Measurements from ENCODE around the gene NNT.

The NNT gene

DNA sequence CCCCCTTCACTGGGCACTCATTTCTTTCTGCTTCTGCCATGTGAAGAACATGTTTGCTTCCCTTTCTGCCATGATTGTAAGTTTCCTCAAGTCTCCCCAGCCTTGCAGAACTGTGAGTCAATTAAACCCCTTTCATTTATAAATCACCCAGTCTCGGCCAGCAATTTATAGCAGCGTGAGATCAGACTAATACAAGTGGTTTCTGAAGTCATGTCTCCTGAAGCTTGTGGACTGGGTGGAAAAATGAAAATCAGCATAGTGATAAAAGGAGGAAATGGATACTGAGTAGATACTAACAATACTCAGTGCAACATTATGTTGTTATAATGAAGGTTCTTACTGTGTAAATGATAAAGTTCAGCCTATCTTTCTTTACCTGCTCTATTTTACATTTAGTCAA lies 35.1 kb downstream of the NNT start:
- DNase-seq (ENCODE audit: low read depth), result no peak
- TF ChIP-seq, protein P1, sequence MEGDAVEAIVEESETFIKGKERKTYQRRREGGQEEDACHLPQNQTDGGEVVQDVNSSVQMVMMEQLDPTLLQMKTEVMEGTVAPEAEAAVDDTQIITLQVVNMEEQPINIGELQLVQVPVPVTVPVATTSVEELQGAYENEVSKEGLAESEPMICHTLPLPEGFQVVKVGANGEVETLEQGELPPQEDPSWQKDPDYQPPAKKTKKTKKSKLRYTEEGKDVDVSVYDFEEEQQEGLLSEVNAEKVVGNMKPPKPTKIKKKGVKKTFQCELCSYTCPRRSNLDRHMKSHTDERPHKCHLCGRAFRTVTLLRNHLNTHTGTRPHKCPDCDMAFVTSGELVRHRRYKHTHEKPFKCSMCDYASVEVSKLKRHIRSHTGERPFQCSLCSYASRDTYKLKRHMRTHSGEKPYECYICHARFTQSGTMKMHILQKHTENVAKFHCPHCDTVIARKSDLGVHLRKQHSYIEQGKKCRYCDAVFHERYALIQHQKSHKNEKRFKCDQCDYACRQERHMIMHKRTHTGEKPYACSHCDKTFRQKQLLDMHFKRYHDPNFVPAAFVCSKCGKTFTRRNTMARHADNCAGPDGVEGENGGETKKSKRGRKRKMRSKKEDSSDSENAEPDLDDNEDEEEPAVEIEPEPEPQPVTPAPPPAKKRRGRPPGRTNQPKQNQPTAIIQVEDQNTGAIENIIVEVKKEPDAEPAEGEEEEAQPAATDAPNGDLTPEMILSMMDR (conservative IDR thresholded peaks at IDR 0.05; ENCODE audit: low read depth, low read length), result no peak
- H3K4me3 ChIP-seq (ENCODE audit: low read depth, low read length), result no peak overlapping the region

DNA sequence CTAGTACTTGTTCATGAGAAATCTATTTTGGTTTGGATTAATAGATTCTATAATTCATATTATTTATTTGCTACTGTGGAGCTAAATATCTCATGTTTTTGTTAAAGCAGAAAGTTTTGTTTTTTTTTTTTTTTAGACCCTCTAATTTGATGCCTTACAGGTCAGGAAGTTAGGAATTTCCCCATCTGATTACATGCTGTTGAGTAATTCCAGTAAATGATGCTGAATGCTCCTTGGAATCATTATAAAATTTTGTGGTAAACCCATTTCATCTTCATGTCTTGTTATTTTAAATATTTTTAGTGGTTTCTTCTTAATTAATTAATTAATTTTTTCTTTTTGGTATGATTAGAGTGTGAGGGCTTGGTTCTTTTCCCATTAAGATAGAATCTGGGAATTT lies 35.6 kb downstream of the NNT start:
- DNase-seq (ENCODE audit: low read depth), result peak; percentile 25
- TF ChIP-seq, protein P1 (conservative IDR thresholded peaks at IDR 0.05; ENCODE audit: low read depth, low read length), result no peak
- no peak overlapping the region for H3K4me3 ChIP-seq (ENCODE audit: low read depth, low read length)

DNA sequence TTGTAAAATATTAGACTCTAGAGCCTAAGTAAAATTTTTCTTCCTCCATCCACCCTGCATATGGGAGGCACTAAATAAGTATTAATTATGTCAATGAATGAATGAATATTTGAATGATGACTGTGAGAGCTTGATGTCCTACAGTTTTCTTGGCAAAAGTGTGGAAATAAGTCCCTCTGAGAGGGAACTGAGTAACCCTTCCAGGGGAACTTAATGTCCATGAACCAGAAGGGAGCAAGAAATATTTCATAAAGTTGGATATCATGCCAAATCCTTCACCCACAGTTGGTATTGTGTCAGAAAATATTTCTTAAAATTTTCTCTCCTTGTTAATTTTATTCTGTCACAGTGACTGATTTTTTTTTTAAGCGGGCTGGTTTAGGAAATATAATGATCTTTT lies 36.6 kb downstream of the NNT start:
- DNase-seq (ENCODE audit: low read depth), result no peak
- TF ChIP-seq, protein P1 (conservative IDR thresholded peaks at IDR 0.05; ENCODE audit: low read depth, low read length), result no peak
- no peak overlapping the region for H3K4me3 ChIP-seq (ENCODE audit: low read depth, low read length)

DNA sequence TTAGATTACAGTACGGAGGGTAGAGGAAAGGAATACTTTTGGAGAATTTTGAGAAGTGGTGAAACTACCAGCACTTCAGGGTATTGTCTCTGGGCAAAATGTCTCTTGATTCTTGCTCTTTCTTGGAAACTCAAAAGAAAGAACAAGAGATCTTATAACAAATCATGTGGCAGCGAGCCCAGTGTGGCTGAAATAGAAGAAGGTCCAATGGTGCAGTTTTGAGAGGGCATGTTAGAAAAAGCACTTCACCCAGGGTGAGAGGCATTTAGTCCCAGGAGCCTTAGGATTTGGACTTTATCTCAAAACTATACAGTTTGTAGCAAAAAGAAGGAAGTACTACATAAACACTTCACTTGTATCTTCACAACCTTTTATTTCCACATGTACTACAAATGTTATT lies 39.4 kb downstream of the NNT start:
- no peak overlapping the region for H3K4me3 ChIP-seq (ENCODE audit: low read depth, low read length)
- TF ChIP-seq, protein P1 (conservative IDR thresholded peaks at IDR 0.05; ENCODE audit: low read depth, low read length), result no peak
- DNase-seq (ENCODE audit: low read depth), result peak; percentile 19

DNA sequence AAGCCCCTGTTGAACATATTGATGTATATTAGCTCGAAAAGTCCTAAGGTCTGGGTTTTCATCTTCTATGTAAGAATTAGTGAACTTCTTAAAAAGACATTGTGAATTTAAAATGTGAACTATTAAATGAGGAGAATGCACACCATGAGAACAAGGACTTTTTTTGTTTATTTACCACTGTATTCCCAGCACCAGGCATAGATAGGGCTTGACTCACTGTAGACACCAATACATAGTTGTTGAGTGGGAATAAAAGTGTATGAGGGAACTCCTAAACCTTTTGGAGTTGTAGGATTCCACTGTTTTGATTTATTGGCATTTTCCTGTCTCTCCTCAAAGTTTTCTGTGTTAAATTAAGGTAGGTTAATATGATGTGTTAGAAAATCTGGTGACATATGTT lies 40.3 kb downstream of the NNT start:
- no peak overlapping the region for H3K4me3 ChIP-seq (ENCODE audit: low read depth, low read length)
- TF ChIP-seq, protein P1 (conservative IDR thresholded peaks at IDR 0.05; ENCODE audit: low read depth, low read length), result no peak
- peak; percentile 38 for DNase-seq (ENCODE audit: low read depth)

DNA sequence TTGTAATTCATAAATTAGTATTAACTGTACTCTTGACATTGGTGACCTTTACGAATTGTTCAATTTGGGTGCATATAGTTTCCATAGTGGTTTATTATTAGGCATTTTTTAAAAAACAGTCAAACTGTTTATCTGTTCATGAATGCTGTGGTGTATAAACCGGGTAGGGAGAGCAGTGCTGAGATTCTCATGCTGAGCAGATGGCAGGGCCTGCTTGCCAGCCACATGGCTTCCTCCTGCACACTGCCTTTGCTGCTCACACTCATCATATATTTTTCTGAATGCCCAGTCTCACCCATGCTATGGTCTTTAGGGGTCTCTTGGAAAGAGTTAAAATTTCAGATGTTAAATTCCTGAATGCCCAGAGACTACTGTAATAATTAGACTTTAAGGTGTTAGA lies 40.8 kb downstream of the NNT start:
- TF ChIP-seq, protein P1 (conservative IDR thresholded peaks at IDR 0.05; ENCODE audit: low read depth, low read length), result no peak
- no peak for DNase-seq (ENCODE audit: low read depth)
- no peak overlapping the region for H3K4me3 ChIP-seq (ENCODE audit: low read depth, low read length)

DNA sequence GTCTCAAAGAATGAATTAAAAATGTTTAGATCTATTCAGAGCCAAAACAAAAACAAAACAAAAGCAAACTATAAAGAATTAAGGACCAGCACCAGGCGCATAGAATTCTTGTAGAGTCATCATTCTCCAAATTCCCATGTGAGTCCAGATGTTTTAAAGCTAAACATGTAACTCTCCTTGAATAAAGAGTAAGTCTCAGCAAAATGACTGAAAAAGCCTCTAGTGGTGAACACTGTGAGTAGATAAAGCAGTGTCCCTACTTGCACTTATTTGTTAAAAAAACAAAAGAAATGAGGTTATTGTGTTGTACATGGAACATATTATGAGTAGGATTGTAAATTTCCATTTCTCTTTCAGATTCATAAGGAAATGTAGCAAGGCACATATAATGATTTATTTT lies 44.0 kb downstream of the NNT start:
- no peak overlapping the region for H3K4me3 ChIP-seq (ENCODE audit: low read depth, low read length)
- peak; percentile 59 for DNase-seq (ENCODE audit: low read depth)
- TF ChIP-seq, protein P1 (conservative IDR thresholded peaks at IDR 0.05; ENCODE audit: low read depth, low read length), result no peak

All from choroid plexus epithelial cell (primary cell).